IMR-90 (cell line): ENCODE measurements around the gene PIP4P1. TPM values are rescaled to one million over a fixed set of nuclear protein-coding genes. Genes with fewer than 3 reads are reported as not detected.

Source experiments
- ATAC-seq: fragments of 200-7000 bp; cut with Tn5 transposase; 2 replicates; pipeline ENCODE4 v1.9.1; 2020; ENCODE audit warnings: low read depth, mild to moderate bottlenecking, moderate library complexity
- BruUV-seq: library from RNA; stranded (reverse); fragments of 400-500 nt; replicated peaks from 2 replicates; lab custom pipeline; 2021; lab: Mats Ljungman, UMichigan
- CTCF ChIA-PET: fragments of 300-600 bp; formaldehyde crosslinking; extraction: SDS; loops from one replicate; lab custom pipeline; 2021; ENCODE audit warnings: antibody characterized with exemption; lab: Yijun Ruan, JAX
- POLR2A ChIA-PET: fragments of 300-600 bp; sonication (Branson Sonifier 250); formaldehyde crosslinking; loops from one replicate; lab custom pipeline; 2022; ENCODE audit warnings: antibody characterized with exemption; ENCODE audit not compliant: unreplicated experiment; lab: Charles Lee
- DNase-seq: peaks from one replicate; pipeline ENCODE4 v3.0.0; 2013
- H2AFZ ChIP-seq: replicated peaks from 2 replicates; pipeline ENCODE3; 2013; ENCODE audit warnings: low read length, mild to moderate bottlenecking; ENCODE audit not compliant: poor library complexity
- H2AK5ac ChIP-seq: 2 replicates; pipeline ENCODE4 v1.6.1; 2013; ENCODE audit warnings: low read depth, low read length, inconsistent platforms
- H2AK9ac ChIP-seq: replicated peaks from 2 replicates; pipeline ENCODE3; 2013; ENCODE audit warnings: mild to moderate bottlenecking, low read depth, low read length, moderate library complexity; ENCODE audit not compliant: poor library complexity
- H2BK120ac ChIP-seq: 2 replicates; pipeline ENCODE4 v1.6.1; 2013; ENCODE audit warnings: low read depth, low read length, inconsistent platforms
- H2BK15ac ChIP-seq: 3 replicates; pipeline ENCODE4 v1.6.1; 2013; ENCODE audit warnings: low read depth, low read length, inconsistent platforms
- H2BK20ac ChIP-seq: 2 replicates; pipeline ENCODE4 v1.6.1; 2013; ENCODE audit warnings: low read depth, mild to moderate bottlenecking, inconsistent platforms, low read length, moderate library complexity
- H2BK5ac ChIP-seq: 2 replicates; pipeline ENCODE4 v1.6.1; 2013; ENCODE audit warnings: mild to moderate bottlenecking, low read depth, low read length, inconsistent platforms; ENCODE audit not compliant: poor library complexity, severe bottlenecking
- H3K14ac ChIP-seq: replicated peaks from 2 replicates; pipeline ENCODE4 v1.6.1; 2013; ENCODE audit warnings: low read depth, low read length, inconsistent platforms
- H3K18ac ChIP-seq: 2 replicates; pipeline ENCODE4 v1.6.1; 2013; ENCODE audit warnings: low read depth, low read length, control low read depth
- H3K23ac ChIP-seq: 2 replicates; pipeline ENCODE4 v1.6.1; 2013; ENCODE audit warnings: low read depth, low read length, inconsistent platforms
- H3K27ac ChIP-seq: 2 replicates; pipeline ENCODE4 v1.5.1; 2013; ENCODE audit warnings: mild to moderate bottlenecking, control low read depth, low read length; ENCODE audit not compliant: insufficient read depth
- H3K27me3 ChIP-seq: 2 replicates; pipeline ENCODE4 v1.6.1; 2013; ENCODE audit warnings: low read length; ENCODE audit not compliant: control insufficient read depth, insufficient read depth
- H3K36me3 ChIP-seq: 2 replicates; pipeline ENCODE4 v1.6.1; 2013; ENCODE audit warnings: low read length, mixed read lengths; ENCODE audit not compliant: control insufficient read depth, insufficient read depth
- H3K4ac ChIP-seq: 2 replicates; pipeline ENCODE4 v1.6.1; 2013; ENCODE audit warnings: low read depth, low read length, inconsistent platforms
- H3K4me1 ChIP-seq: 2 replicates; pipeline ENCODE4 v1.6.1; 2013; ENCODE audit warnings: low read length, mixed read lengths; ENCODE audit not compliant: control insufficient read depth, insufficient read depth
- H3K4me2 ChIP-seq: 2 replicates; pipeline ENCODE4 v1.6.1; 2013; ENCODE audit warnings: low read depth, mild to moderate bottlenecking, control low read depth, low read length, moderate library complexity
- H3K4me3 ChIP-seq: 2 replicates; pipeline ENCODE4 v1.5.1; 2013; ENCODE audit warnings: low read depth, mild to moderate bottlenecking, control low read depth, low read length, moderate library complexity; ENCODE audit not compliant: insufficient read depth
- H3K56ac ChIP-seq: 2 replicates; pipeline ENCODE4 v1.6.1; 2013; ENCODE audit warnings: low read length, inconsistent platforms; ENCODE audit not compliant: insufficient read depth; ENCODE audit errors: extremely low read depth
- H3K79me1 ChIP-seq, 2 experiments: 2 replicates each; pipeline ENCODE4 v1.6.1; 2013; ENCODE audit warnings: low read length in 2 of 2, inconsistent platforms in 1 of 2, low read depth in 1 of 2
- H3K9ac ChIP-seq: 2 replicates; pipeline ENCODE4 v1.6.1; 2013; ENCODE audit warnings: low read depth, low read length, control low read depth
- H3K9me1 ChIP-seq: 2 replicates; pipeline ENCODE4 v1.6.1; 2013; ENCODE audit warnings: low read length, inconsistent platforms; ENCODE audit not compliant: insufficient read depth
- H3K9me3 ChIP-seq: 2 replicates; pipeline ENCODE4 v1.6.1; 2013; ENCODE audit warnings: low read length; ENCODE audit not compliant: control insufficient read depth, insufficient read depth
- H4K20me1 ChIP-seq: 2 replicates; pipeline ENCODE4 v1.6.1; 2013; ENCODE audit warnings: low read length, inconsistent platforms; ENCODE audit not compliant: insufficient read depth
- H4K5ac ChIP-seq: 2 replicates; pipeline ENCODE4 v1.6.1; 2013; ENCODE audit warnings: mild to moderate bottlenecking, low read depth, low read length, control low read depth
- H4K8ac ChIP-seq, 2 experiments: 2 replicates each; pipeline ENCODE4 v1.6.1; 2013; ENCODE audit warnings: low read depth in 2 of 2, low read length in 2 of 2, control low read depth in 1 of 2, inconsistent platforms in 1 of 2
- H4K91ac ChIP-seq: 2 replicates; pipeline ENCODE4 v1.6.1; 2013; ENCODE audit warnings: low read depth, low read length, inconsistent platforms; ENCODE audit not compliant: insufficient read depth
- CHD1 ChIP-seq: IDR thresholded peaks from 2 replicates; pipeline ENCODE4 v1.6.1; 2012; ENCODE audit warnings: low read depth, low read length, improper control_type of control experiment
- FOS ChIP-seq: fragments of 150-350 bp; IDR thresholded peaks from 2 replicates; pipeline ENCODE4 v1.6.1; 2016; ENCODE audit warnings: low read depth, low read length
- MAFK ChIP-seq: IDR thresholded peaks from 2 replicates; pipeline ENCODE4 v1.6.1; 2012; ENCODE audit warnings: low read depth, low read length, improper control_type of control experiment
- POLR2A ChIP-seq: IDR thresholded peaks from 2 replicates; pipeline ENCODE4 v1.6.1; 2012; ENCODE audit warnings: mild to moderate bottlenecking, low read depth, low read length
- RCOR1 ChIP-seq: IDR thresholded peaks from 2 replicates; pipeline ENCODE4 v1.6.1; 2012; ENCODE audit warnings: mild to moderate bottlenecking, low read length, improper control_type of control experiment; ENCODE audit not compliant: insufficient replicate concordance
- WGBS, 2 experiments: methylation state at CpG; one replicate each; pipeline versions ENCODE4 v1.1.5 to v1.1.7; 2013; ENCODE audit warnings: missing lambda C conversion rate in 2 of 2; ENCODE audit not compliant: insufficient read length in 1 of 2; ENCODE audit errors: extremely low coverage in 2 of 2; 5-methylcytosine and 5-hydroxymethylcytosine counted together
- dilution Hi-C: fragments of 300-500 bp; cut with HindIII; formaldehyde crosslinking; loops from one replicate; pipeline ENCODE4 v1.14.3; 2018; ENCODE audit warnings: low sequenced_read_pairs; ENCODE audit not compliant: unreplicated experiment
- in situ Hi-C: fragments of 300-500 bp; cut with MboI; formaldehyde crosslinking; loops from 3 replicates; pipeline ENCODE4 v1.14.3; 2019; ENCODE audit warnings: low sequenced_read_pairs, inconsistent platforms, mixed read lengths
- intact Hi-C: fragments of 100-400 bp; cut with micrococcal nuclease; formaldehyde crosslinking; loops from 2 replicates; pipeline ENCODE4 v1.10.0; 2022
- polyA plus RNA-seq, 3 experiments: library from polyadenylated mRNA; depleted of rRNA; stranded (reverse); fragments of >200 nt; gene quantifications; 2 replicates each; pipeline ENCODE4 v1.2.3, GENCODE V29; 2012; ENCODE audit warnings: low replicate concordance in 1 of 3
- total RNA-seq: library from RNA; depleted of rRNA; stranded (reverse); fragments of >200 nt; gene quantifications from 2 replicates; pipeline ENCODE4 v1.2.3, GENCODE V29; 2012
- TF ChIP-seq, protein P1 (sequence below): fragments of 150-350 bp; IDR thresholded peaks from 2 replicates; pipeline ENCODE4 v1.6.1; 2017; ENCODE audit warnings: mild to moderate bottlenecking, antibody characterized with exemption, low read length, low read depth

Gene PIP4P1
- total and polyA plus RNA-seq, 2 of the 4 experiments (the other 2 are of a cell fraction) = 15.2 to 27.8 TPM

DNA sequence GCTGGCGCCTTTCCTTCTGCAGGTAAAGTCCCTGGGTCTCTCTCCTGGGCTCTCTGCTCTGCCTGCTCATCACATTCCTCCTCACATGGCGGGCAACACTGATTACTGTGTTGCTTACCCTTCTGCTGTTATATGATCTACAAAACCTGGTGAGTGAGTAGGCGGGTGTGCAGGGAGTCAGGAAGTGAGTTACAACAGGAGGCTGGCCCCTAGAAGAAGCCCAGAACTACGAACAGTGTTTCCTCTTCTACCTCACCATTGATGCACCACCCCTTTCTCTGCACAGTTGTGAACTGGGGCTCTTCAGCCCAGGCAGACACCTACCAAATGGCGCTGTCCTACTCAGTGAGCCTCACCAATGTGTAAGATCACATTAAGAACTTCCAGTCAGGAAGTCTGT lies 20.4 kb downstream of the PIP4P1 start:
- in situ Hi-C loops = no loop called here
- Histone ChIP-seq H4K8ac (no peak overlapping the region), H3K27ac (no peak overlapping the region), H2BK20ac (no peak overlapping the region), H2BK15ac (no peak overlapping the region), H3K4ac (no peak overlapping the region), H2AFZ (no peak overlapping the region), H3K18ac (no peak overlapping the region), H4K91ac (no peak overlapping the region), H4K5ac (no peak overlapping the region), H3K4me1 (no peaks in the 10 kb centered on the region), H3K14ac (no peak overlapping the region), H3K36me3 (peaks cover 2% of the 10 kb centered on the region), H2AK5ac (no peak overlapping the region), H3K56ac (no peak overlapping the region), H4K20me1 (no peaks in the 10 kb centered on the region), H3K9ac (no peak overlapping the region), H3K9me1 (no peaks in the 10 kb centered on the region), H3K27me3 (peaks cover 5% of the 10 kb centered on the region; the same call in 1 of the 2 replicates), H2BK5ac (no peak overlapping the region), H2BK120ac (no peak overlapping the region), H3K79me1 (no peaks in the 10 kb centered on the region), H3K9me3 (no peaks in the 10 kb centered on the region), H3K23ac (no peak overlapping the region), H3K4me3 (no peak overlapping the region), H2AK9ac (no peak overlapping the region), H3K4me2 (no peak overlapping the region)
- ATAC-seq = no peak
- TF ChIP-seq RCOR1 (no peak), FOS (no peak), POLR2A (no peak), MAFK (no peak), CHD1 (no peak)
- TF ChIP-seq, protein P1, sequence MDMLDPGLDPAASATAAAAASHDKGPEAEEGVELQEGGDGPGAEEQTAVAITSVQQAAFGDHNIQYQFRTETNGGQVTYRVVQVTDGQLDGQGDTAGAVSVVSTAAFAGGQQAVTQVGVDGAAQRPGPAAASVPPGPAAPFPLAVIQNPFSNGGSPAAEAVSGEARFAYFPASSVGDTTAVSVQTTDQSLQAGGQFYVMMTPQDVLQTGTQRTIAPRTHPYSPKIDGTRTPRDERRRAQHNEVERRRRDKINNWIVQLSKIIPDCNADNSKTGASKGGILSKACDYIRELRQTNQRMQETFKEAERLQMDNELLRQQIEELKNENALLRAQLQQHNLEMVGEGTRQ = no peak
- intact Hi-C loops = loop anchor here (10.0 kb wide), 1 partner anchor 76 kb away; no protein-coding TSS in a partner anchor
- BruUV-seq = no TSS peak
- ChIA-PET CTCF (no interaction called here), POLR2A (interaction anchor here (0.8 kb wide), 1 partner anchor 11 kb away, joined by 4 read pairs; no protein-coding TSS in a partner anchor)
- dilution Hi-C loops = no loop called here
- no CpG with 5 or more reads among the region's 5 CpGs for WGBS, 2 experiments
- DNase-seq = peak; percentile 11
